NCI-H1048 (cell line): Measurements from ENCODE around the gene CCDC68.

Source experiments
- DNase-seq: peaks from one replicate; lab custom pipeline; 2025; lab: John Stamatoyannopoulos, UW

Gene CCDC68

GRCh38 chr18:54961016-54961423, 1.8 kb upstream of the CCDC68 start:
- DNase-seq = no peak

DNA sequence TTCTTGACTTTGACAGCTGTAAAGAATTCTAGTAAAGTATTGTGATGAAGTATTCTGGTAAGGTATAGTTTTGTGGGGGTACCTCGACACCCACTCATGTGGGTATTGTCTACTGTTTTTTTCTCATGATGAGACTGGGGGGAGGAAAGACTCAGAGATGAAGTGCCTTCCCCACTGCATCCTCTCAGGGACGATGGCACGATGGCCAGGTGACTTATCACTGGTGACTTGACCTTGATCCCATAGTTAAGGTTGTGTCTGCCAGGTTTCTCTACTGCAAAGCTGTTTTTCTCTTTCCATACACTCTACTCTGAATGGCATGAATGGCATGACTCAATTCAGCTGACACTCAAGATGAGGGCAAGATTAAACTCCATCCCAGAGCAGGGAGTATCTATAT, 936 bp upstream of the CCDC68 start:
- no peak for DNase-seq

- no peak for DNase-seq
Observed at GRCh38 chr18:54957996-54958395, 1.3 kb downstream of the CCDC68 start.

DNA sequence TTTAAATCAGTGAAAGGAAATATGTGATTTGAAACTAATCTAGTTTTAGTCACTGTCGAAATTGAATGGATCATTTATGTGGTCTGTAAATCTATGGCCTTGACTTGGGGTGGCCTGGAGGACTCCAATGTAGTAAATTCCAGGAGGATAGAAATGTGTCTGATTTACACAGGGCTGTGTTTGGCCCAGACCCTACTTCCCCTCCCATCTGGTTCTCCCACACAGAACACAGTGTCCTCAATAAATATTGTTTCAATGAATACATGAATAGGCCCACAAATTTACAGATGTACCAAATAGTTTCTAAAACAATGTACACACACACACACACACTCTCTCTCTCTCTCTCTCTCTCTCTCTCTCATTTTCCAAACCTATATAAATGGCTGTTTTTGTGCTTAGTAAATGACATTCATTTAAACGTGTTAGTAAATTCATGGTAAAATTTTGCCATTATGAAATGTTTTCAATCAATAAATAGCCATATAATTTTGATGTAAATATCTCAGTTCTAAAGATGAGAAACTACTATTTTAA, 1.9 kb downstream of the CCDC68 start:
- no peak for DNase-seq

- DNase-seq = no peak
Observed at GRCh38 chr18:54956506-54956905, 2.8 kb downstream of the CCDC68 start.

- no peak for DNase-seq
Observed at GRCh38 chr18:54952026-54952425, 7.2 kb downstream of the CCDC68 start.

GRCh38 chr18:54950221-54950620, 9.0 kb downstream of the CCDC68 start:
- no peak for DNase-seq

- no peak for DNase-seq
Observed at GRCh38 chr18:54949588-54949987, 9.7 kb downstream of the CCDC68 start.

- DNase-seq = no peak
Observed at GRCh38 chr18:54948350-54948837, 10.9 kb downstream of the CCDC68 start.

- no peak for DNase-seq
Observed at GRCh38 chr18:54947091-54947490, 12.2 kb downstream of the CCDC68 start.

- DNase-seq = no peak
Observed at GRCh38 chr18:54946149-54946581, 13.1 kb downstream of the CCDC68 start.

- DNase-seq = no peak
Observed at GRCh38 chr18:54945576-54946125, 13.6 kb downstream of the CCDC68 start.

DNA sequence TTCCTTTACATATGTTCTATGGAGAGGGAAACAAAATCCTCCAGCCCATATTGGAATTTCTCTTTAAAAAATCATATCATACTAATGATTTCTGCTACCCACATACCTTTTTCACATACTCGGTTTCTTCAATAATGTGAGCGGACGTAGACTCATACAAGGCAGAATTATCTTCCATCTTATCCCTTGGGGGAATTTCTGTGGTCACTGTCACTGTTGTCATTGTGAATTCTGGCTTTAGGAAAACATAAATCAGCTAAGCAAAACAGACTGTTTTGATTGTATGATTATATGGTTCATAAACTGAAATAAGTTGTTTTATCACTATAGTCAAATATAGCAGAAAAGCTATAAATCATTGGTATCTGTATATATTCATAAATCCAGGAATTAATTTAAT, 16.7 kb downstream of the CCDC68 start:
- no peak for DNase-seq

DNA sequence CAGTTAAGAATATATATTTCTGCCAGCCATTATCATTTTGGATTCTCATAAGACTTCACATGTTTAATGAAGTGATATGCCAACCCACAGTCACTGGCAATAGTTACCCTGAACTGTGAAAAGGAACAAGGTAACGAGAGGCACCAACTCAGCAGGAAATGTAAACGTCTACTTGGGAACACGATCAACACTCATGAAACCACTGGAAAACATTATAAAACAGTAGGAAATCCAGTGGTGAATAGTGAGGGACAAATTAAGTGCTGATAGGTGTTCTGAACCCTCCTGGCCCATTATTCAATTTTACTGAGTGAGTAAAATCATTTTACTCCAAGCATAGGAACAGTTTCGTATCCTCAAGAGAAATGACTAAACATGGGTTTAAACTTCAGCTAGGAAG, 17.1 kb downstream of the CCDC68 start:
- DNase-seq = no peak

DNA sequence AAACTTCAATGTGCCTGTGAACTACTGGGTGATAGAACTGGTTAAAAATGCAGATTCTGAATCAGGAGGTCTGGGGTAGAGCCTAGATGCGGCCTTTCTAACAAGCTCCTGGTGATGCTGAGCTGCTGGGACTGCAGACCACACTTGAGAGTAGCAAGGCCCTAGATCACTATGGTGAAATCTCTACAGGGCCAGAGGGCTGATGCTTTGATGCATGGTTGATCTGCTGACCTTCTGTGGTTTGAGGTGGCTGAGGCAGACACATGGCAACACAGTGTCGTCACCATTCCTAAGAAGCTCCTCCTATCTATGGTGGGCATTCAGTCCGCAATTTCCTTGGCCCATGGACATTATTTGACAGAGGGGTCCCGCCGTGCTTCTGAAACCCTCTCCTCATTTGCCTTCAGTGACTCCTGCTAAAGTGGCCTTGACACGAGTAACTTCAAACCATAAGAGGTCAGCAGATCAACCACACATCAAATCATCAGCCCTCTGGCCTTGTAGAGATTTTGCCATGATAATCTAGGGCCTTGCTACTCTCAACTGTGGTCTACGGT, 19.8 kb downstream of the CCDC68 start:
- no peak for DNase-seq

GRCh38 chr18:54938506-54938905, 20.8 kb downstream of the CCDC68 start:
- no peak for DNase-seq

DNA sequence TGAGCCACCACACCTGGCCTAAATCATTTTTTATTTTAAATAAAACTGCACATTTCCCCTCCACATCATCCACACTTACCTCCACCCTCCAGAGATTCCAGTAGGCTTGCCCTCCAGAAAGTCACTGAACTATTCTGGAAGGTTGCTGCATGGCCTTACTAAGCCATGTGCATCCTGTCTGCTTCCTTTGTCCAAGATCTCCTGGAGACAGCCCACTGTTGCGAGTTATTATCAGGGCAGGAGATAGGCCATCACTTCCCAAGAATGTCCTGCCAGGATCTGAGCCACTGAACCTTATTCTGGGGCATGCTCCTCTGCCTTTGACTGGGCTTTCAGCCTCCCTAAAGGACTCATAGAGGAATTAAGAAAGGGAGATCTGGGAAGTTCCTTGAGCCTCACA, 26.8 kb downstream of the CCDC68 start:
- no peak for DNase-seq

GRCh38 chr18:54931152-54931551, 28.1 kb downstream of the CCDC68 start:
- DNase-seq = no peak

DNA sequence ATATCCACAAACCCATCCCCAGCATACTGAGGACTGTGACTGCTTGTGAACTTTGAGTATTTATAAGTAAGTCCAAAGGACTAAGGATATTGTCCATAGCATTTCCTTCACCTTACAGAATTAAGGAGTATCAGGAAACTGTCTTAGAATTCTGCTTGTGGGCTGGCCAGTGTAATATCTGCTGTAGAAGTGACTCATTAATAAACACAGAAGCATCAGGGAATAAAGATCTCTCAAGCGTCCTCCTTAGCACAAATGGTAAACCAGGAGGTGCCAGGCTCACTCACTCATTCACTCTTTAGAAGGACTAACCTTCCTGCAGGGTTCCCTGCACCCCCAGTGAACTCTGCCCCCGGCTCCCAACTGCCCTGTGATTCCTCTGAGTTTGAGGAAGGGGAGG, 31.0 kb downstream of the CCDC68 start:
- no peak for DNase-seq

DNA sequence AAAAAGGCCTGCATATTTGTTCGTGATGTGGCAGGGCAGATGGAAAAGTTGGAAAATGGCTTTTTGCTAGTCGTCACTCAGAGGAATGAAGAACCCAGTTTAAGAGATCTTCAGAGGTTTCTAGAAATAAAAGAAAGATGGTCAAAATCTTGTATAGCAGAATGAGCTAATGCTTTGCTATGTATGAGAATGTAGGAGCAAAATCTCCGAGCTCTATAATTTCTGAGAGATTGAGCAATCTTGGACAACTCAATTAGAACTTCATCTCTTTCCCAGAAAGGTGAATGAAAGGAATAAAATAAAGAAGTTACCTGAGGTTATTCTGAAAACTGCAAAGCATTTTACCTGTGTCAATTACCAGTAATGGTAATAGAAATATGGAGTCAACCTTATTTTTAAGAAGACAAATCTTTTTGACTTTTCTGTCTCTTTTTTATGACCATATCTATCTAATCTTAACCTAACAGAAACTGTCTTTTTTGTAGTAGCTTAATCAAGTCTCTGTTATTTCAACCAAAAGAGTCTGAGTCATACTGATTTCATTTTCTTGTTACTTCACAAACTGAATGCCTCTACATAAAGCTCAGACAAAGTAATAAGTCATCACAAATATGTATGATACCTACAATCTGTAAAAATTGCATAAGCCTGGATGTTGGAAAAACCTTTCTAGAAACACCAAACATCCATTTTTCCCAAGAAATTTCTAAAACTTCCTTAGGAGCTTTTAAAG, 32.5 kb downstream of the CCDC68 start:
- DNase-seq = no peak

DNA sequence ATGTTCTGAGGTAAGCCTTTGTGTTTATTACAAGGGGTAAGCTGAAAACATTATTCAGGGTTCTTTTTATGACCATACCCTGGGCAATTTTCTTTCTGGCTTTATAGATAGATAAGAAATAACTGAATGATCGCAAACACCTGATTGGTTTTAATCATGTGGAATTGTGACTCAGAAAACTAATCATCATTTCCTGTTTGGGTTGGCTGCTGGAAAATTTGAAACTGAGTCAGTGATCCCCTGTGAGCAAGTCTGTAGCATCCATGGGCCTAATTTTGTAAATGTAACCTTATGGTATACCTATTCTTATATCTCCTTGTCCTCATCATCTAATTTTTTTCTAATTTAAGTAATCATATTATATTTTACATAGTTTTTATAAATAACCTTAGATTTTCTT, 34.3 kb downstream of the CCDC68 start:
- no peak for DNase-seq

DNA sequence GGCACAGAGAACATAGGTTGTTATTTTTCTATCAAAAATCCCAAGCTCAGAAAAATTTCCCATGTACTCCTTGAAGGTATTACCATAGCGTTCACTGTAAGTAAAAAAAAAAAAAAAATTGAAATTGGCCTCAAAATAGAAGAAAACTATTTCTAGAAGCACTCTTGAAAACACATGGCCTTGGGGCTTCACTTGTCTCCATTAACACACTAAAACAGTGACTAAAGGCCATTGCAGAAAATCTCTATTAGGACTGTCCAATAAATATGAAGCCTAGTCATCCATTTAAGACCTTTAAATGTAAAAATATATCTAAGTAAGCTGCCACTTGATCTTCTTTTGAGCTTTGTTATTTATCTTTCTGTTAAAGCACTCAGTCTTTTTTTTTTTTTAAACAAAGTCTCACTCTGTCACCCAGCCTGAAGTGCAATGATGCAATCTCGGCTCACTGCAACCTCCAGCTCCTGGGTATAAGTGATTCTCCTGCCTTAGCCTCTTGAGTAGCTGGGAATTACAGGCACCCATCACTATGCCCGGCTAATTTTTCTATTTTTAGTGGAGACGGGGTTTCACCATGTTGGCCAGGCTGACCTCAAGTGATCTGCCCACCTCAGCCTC, 35.8 kb downstream of the CCDC68 start:
- no peak for DNase-seq

DNA sequence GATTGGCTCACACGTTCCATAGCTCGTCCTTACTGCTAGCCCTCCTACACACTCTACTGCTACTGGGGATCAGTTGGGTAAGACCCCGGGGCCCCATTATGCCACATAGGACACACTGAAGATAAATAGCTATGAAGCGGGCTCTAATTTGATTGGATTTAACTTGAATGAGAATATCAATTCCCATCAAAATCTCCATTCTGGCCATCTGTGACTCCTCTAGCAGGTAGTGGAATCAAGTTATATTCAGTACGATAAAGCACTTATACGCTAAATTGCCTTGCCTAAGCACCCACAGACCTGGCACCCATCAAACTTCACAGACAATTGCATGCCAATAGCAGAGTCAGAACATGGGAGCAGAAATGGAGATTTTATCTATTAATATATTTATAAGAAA, 39.8 kb downstream of the CCDC68 start:
- no peak for DNase-seq
